T1000 (cell line): ENCODE data around the gene KIF26B.

ENCODE experiments used
- DNase-seq: peaks from one replicate; lab custom pipeline; 2025; ENCODE audit warnings: mixed read lengths; lab: John Stamatoyannopoulos, UW

The KIF26B gene

GRCh38 chr1:245241526-245242130 is 86.8 kb downstream of the KIF26B start:
- DNase-seq: no peak

GRCh38 chr1:245242989-245243388 is 88.2 kb downstream of the KIF26B start:
- DNase-seq: no peak

GRCh38 chr1:245245021-245245667 is 90.4 kb downstream of the KIF26B start:
- DNase-seq: no peak

- DNase-seq: no peak
These were observed 91.6 kb downstream of the KIF26B start for GRCh38 chr1:245246433-245246832.

- DNase-seq: no peak
These were observed 92.6 kb downstream of the KIF26B start for GRCh38 chr1:245247356-245247755.

GRCh38 chr1:245247801-245248200 is 93.0 kb downstream of the KIF26B start:
- DNase-seq: no peak

GRCh38 chr1:245248231-245248731 is 93.5 kb downstream of the KIF26B start:
- DNase-seq: no peak

- DNase-seq: no peak
These were observed 101.0 kb downstream of the KIF26B start for GRCh38 chr1:245255783-245256182.

- no peak for DNase-seq
These were observed 101.7 kb downstream of the KIF26B start for GRCh38 chr1:245256528-245256927.

- no peak for DNase-seq
These were observed 103.6 kb downstream of the KIF26B start for GRCh38 chr1:245258271-245258920.

- no peak for DNase-seq
These were observed 105.5 kb downstream of the KIF26B start for GRCh38 chr1:245260110-245260882.

- DNase-seq: no peak
These were observed 106.1 kb downstream of the KIF26B start for GRCh38 chr1:245260883-245261282.

GRCh38 chr1:245261786-245262185 is 107.0 kb downstream of the KIF26B start:
- DNase-seq: no peak

- DNase-seq: no peak
These were observed 108.8 kb downstream of the KIF26B start for GRCh38 chr1:245263529-245264095.

- no peak for DNase-seq
These were observed 109.4 kb downstream of the KIF26B start for GRCh38 chr1:245264226-245264625.

- DNase-seq: no peak
These were observed 111.3 kb downstream of the KIF26B start for GRCh38 chr1:245266105-245266504.

GRCh38 chr1:245270063-245270462 is 115.3 kb downstream of the KIF26B start:
- DNase-seq: no peak

- no peak for DNase-seq
These were observed 116.2 kb downstream of the KIF26B start for GRCh38 chr1:245270972-245271371.

GRCh38 chr1:245272676-245273075 is 117.9 kb downstream of the KIF26B start:
- no peak for DNase-seq

- DNase-seq: no peak
These were observed 121.7 kb downstream of the KIF26B start for GRCh38 chr1:245276445-245276844.

- DNase-seq: no peak
These were observed 122.5 kb downstream of the KIF26B start for GRCh38 chr1:245277276-245277675.

GRCh38 chr1:245278846-245279245 is 124.1 kb downstream of the KIF26B start:
- no peak for DNase-seq
